Stimulated activated CD4-positive, alpha-beta T cell treated with anti-CD3 and anti-CD28 coated beads, Interleukin-2, amount 100 ng/mL, for 24 hours (primary cell): ENCODE results near the gene ALPK3.

Experiments
- DNase-seq, 2 donors: peaks; one replicate each; pipeline ENCODE4 v3.0.0-alpha.2; 2020

ALPK3 gene

DNA sequence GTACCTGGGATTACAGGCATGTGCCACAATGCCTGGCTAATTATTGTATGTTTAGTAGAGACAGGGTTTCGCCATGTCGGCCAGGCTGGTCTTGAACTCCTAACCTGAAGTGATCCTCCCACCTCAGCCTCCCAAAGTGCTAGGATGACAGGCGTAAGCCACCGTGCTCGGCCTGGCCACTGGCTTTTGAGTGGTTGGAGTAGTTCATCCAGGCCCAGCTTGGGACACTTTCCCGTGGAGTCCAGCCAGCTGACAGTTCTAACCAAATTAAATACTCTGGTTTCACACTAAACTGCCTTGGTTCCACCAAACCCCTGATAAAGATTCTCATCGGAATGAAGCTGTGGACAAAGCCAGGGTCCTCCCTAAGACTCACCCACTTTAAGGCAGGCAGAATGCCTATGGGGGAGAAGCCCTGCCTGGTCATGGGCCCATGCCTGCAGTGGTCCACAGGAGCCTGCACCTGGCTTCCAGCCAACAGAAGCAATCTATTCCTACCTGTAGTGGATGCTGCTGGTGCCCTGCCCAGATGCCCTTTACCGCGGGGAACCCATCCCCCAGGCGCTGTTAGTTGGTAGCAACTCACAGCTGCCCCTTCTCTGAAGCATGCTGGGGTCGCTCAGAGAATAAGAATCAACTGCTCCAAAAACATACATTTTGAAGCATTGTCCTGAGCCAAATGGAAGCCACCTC, 62.1 kb downstream of the ALPK3 start:
- DNase-seq: no peak

DNA sequence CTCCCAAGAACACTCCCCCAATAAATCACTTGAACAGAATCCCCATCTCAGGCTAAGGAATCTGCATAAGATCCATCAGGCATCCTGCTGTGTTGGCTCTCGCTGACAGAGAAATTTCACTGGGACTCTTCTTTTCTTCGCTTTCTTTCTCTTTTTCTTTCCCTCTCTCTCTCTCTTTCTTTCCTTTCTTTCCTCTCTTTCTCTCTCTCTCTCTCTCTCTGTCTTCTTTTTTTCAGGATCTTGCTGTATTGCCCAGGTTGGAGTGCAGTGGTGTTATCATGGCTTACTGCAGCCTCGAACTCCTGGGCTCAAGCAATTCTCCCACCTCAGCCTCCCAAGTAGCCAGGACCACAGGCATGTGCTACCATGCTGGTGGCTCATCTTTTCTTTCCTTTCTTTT, 62.9 kb downstream of the ALPK3 start:
- DNase-seq: no peak

DNA sequence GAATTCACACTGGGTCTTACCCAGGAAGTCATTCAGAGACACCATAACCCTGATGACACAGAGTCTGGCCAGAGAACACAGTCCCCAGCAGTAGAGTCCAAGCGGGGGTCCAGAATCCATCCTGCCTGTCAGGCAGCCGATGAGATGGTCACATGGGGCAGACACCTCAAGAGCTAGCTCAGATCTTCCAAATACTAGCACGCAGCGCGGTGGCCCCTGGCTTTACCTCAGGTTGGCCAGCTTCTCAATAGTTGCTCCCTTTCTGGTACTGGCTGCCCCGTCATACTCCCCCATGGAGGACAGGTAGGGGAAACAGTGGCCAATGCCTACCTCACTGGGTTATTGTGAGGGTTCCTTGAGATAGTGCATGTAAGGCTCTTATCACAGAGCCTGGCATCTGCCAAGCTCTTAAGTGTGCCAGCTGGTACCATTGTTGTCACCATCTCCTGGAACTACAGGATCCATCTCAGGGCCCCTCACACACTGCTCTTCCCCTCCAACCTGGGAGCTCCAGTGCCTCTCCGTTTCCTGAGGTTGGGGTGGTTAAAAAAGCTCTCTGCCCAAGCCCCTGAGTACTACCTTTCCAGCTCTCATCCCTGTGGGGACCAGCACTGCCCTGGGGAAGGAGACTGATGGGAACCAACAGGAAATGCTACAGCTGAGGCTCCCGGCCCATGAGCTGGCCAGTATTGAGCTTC, 63.8 kb downstream of the ALPK3 start:
- no peak for DNase-seq

DNA sequence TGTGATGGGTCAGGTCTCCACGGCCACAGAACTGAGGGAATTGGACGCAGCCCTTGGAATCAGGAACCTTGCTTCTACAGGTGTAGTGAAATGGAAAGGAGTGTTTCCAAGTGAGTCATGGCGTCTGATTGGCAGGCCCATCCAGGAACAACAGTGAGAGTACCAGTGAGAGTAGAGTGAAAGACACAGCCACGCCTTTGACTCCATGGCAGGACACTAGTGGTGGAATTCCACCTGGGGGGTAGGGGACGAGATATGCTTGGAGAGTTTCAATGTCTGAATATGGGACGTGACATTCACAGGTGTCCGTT, 64.3 kb downstream of the ALPK3 start:
- no peak for DNase-seq

DNA sequence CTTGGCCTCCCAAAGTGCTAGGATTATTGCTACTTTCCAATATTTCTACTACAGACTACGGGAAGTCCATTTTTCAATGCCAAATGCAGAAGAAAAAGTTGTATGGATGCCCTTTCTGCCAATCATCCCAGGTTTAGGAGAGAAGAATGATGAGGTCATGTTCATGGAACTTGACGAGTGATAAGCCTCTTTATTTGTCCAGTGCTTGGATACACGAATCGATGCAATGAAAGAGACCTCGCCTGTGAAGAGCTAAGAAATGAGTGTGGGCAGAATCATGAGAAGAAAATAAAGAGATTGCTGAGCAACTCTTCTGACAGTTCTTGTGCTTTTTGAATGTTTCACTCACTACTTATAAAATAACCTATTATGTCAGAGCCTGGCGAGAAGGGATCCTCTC, 66.3 kb downstream of the ALPK3 start:
- no peak for DNase-seq

DNA sequence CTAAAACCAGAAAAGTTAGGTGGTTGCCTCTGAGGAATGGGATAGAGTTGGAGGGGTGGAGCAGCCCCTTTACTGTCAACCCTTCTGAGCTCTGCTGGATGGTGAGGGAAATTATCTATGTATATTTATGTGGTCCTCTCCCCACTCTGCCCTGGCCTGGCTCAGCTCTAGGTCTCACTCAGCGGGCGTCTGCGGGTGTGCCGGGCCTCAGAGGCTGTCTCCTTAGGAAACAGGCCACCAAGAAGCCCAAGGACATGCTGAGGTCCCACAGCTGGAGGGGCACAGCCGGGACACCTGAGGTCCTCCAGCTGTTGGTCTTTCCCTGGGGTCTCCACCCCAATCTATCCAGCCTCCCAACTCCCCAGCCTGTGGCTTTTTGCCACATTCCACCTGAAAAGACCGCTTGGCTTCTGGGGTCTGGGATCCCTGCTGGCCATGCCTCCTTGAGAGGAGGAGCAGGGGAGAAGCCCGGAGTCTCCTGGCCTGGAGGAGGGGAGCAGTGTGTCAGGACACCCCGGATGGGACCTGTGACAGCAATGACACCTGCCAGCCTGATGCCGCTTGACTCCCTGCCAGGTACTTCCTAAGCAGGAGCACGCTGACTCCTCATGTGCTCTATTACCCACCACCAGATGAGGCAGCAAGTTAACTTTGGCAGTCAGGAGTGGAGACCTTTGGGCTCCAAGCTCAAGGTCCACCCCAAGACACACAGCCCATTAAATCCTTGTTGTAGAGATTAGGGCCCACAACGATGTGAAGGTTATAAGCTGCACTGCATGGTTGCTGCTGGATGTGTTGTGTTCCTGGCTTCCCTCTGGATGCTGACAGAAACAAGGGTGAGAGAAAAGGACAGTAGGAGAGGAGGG, 67.0 kb downstream of the ALPK3 start, which contains the start of gene SLC28A1:
Gene SLC28A1, plus strand, starts transcription at position 747 of the 866 bp plus-strand sequence. CDS start 3,099 bp downstream, outside the sequence.
- DNase-seq: no peak

DNA sequence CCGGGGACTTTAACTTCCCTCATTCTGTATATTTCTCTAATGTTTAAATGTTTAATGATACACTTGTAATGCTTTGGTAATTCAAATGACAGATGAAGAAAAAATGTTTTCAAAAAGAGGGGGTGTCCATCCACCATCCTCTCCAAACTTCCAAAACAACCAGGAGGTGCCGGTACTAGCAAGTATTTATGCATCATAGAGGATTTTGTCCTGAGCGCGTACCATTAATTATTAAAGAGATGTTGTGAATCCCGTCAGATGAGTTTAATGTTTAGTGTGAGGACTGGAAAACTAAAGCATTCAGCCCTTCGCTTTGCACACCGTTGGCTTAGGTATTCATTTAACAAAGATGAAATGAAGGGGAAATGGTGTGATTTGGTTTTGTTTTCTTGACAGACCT, 68.6 kb downstream of the ALPK3 start:
- DNase-seq: no peak

DNA sequence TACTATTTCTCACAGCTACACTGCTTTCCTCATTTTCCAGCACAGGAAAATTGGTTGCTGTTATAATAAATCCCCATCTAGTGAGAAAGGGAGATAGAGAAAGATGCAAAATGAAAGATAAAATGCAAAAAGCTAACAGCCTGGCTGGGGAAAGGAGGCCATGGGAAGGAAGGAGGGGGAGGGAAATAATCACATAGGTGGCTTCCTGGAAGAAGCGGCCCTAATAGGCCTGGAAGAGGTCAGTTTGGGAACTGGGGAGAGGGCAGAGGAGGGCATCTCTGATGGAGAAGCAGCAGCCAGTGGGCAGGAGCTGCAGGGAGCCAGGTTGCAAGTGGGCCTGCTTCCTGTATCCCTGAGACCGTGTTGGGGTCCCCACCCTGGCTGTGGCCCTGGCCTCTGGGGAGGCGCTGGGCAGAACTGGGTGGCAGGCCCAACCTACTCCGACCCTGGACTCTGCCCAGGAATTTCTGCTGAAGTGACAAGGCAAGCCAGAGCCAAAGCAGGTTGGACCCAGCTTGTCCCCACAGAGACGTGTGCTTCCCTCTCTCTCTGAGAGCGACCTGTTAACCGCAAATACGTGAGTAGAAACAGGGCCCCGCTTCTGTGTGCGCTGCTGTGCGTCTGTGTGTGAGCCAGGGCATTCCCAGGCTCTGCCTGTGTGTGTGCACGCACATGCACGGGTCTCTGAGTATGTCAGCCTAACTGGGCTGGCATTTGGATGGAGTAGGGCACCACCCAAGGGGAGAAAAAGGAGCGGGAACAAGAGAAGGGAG, 69.2 kb downstream of the ALPK3 start:
- DNase-seq: no peak

DNA sequence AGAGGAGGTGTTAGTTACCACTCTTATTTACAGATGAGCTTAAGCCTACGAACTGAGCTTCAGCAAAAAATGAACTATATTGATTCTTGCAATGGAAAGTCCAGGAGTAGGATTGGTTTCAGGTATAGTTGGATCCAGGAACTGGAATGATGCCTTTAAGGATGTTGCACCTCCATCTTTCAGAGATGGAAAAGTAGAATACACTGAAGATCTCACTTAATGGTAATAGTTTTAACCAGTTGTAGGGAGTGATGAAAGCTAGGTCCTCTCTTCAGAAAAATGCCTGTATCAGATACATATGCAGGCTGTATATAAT, 69.8 kb downstream of the ALPK3 start:
- no peak for DNase-seq

DNA sequence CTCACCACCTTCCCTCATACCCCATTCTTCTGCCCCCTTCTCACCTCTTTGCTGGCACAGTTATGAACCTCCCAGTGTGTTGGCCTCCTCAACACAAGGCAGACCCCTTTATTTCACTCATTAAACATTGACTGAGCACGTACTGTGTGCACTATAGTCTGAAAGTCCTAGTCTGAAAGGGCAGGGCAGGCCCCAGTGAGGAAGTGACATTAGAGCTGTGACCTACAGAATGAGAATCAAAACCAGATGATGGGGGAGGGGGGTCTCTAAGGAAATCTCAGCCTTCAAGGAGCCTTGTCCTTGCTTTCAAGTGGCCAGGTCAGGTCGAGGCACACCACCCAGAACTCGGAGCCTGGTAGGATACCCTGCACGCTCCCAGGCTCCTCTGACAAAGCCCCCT, 70.8 kb downstream of the ALPK3 start:
- DNase-seq: no peak

DNA sequence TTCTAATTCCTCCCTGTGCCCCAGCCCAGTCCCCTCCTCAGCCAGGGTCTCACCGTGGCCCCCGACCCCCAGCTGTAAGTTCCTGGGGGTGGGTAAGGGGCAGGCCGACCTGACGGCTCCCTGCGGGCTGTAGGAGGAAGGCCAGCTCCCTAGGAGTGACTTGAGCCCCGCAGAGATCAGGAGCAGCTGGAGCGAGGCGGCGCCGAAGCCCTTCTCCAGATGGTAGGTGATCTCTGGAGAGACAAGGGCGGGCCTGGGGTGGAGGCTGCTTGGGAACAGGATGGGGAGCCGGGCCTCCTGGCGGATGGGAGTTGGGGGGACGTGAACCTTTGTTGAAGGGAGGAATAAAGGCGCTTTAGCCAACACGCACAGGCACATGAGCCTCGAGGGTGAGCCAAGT, 71.5 kb downstream of the ALPK3 start:
- DNase-seq: no peak

DNA sequence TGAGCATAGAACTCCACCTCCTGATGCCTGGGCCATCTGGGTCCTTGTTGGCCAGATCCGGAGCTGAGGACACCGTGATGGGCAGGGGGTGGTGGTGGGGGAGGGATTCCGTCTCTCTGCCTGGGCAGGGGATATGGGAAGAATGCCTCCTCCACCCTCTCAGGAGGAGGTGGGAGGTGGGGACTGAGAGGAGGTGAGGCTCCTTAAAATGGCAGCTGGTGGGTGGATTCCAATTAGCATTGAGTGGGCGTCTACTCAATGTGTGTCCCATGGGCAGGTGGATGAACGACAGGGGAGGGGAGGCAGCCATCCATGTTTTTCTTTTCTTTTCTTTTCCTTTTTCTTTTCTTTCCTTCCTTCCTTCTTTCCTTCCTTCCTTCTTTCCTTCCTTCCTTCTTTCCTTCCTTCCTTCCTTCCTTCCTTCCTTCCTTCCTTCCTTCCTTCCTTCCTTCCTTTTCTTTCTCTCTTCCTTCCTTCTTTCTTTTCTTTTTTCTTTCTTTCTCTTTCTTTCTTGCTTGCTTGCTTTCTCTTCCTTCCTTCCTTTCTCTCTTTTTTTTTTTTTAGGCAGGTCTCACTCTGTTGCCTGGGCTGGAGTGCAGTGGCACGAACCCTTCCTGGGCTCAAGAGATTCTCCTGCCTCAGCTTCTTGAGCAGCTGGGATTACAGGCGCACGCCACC, 72.3 kb downstream of the ALPK3 start:
- no peak for DNase-seq

DNA sequence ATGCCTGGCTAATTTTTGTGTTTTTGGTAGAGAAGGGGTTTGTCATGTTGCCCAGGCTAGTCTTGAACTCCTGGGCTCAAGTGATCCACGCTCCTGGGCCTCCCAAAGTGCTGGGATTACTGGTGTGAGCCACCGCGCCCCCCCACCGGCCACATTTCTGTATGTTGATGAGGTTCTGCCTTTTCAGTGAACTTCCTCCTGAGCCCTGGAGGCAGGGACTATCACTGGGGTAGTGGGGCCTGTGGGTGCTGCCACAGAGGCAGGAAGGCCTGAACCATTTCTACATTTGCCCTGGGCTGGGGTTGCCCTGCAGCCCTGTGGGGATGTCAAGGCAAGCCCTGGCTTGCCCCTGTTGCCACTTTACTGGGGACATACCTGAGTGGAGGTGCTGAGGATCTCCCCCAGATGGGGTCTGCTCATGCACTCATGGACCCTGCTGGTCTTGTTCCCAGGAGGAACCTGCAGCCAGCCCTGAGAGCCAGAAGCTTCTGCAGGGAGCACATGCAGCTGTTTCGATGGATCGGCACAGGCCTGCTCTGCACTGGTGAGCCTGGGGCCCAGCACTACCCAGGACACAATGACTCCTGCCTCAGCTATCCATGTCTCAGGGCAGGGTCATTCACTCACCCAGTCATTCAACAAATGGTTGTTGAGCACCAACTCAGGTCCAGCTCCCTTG, 73.0 kb downstream of the ALPK3 start:
- no peak for DNase-seq

DNA sequence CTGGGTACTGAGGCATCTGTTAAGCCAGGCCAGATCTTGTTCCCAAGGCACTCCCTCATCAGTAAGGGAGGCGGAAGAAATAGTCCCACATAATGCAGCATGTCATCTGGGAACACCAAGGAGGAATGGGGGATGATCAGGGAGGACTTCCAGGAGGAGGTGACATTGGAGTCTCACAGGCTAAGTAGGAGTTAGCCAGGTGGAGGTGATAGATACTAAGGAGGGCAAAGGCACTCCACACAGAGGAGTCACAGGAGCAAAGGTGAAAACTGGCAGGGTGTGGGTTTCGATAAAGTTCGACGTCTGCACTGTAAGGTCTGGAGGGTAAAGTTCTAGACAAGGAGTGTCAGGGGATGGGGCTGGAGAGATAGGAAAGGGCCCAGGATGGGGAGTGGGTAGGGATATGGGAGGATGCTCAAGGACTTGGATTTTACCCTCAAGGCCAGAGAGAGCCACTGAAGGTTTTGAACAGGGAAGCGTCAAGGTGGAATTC, 73.6 kb downstream of the ALPK3 start:
- no peak for DNase-seq

DNA sequence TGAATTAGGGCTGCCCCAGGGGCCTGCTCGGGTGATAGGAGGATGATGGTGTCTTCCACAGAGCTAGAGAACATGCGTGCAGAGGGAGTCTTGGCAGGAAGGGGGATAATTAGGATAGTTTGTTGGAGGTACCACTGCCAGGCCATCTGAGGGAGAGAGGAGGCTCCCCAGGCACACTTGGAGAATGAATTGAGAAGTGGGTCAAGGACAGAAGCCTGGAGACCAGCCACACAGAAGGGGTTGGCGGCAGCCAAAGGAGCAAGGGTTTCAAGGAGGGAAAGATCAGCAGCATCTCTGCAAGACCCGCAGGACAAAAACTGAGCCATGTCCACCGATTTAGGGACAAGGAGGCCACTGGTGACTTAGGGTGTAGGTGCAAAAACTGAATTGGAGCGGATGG, 74.2 kb downstream of the ALPK3 start:
- DNase-seq: no peak

DNA sequence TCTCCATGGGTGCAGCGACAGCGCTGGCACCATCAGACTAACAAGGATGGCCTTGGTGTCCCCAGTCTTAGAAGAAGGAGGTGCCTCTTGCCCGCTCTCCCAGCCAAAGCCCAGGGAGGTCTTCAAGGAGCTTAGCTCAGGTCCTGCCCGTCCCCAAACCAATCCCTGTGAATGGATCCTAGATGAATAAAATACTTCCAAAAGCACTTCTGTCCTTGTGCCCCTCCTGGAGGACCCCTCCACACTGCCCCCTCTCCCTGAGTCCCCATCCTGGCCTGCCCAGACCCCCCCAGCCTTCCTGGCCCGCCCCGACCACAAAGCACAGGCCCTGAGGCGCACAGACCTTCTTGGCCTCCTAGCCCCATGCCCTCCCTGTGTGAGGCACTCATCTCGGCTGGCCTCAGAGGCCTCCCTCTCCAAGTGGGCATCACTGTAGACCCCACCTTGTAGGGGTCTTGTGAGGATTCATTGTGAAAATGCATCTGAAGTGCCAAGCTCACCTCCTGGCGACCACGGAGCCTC, 75.7 kb downstream of the ALPK3 start:
- DNase-seq: no peak

DNA sequence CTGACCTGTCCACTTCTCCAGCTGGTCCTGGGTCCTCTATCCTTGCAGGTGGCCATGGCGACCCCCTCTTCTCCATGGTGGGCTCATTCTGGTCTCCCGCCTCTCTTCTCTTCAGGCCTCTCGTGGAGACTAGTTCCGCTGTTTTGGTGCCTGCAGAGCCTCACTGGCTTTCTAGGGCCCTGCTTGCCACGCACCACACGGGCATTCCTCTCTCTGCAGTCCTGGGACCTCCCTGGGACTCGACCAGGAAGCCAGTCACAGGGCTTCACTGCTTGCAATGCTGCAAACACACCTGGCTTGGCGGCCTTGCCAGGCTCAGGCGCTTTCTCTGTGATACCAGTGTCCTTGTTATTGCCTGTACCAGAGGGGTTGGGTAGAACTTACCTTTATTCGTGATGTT, 76.5 kb downstream of the ALPK3 start:
- no peak for DNase-seq

DNA sequence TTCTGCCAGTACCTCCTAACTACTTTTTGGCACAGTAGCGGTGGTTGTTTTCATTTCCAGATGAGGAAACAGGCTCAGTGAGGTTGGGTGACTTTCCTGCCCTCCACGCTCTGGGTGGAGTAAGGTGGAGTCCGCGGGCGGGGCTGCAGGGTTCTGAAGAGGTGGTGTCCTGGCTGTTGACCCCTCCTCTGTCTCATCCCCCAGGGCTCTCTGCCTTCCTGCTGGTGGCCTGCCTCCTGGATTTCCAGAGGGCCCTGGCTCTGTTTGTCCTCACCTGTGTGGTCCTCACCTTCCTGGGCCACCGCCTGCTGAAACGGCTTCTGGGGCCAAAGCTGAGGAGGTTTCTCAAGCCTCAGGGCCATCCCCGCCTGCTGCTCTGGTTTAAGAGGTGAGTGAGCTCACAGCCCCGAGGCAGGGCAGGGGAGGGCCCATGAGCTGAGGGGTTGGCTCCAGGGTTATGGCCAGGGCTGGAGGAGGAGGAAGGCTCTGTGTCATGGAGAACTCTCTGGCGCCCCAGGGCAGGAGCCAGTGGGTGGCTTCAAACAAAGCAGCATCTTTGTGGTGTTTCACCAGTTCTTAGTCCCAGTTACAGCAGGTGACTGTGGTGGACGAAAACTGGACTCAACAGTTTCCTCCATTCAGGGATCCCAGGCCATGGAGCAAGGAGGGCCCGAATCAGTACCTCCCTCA, 77.7 kb downstream of the ALPK3 start:
- DNase-seq: no peak

DNA sequence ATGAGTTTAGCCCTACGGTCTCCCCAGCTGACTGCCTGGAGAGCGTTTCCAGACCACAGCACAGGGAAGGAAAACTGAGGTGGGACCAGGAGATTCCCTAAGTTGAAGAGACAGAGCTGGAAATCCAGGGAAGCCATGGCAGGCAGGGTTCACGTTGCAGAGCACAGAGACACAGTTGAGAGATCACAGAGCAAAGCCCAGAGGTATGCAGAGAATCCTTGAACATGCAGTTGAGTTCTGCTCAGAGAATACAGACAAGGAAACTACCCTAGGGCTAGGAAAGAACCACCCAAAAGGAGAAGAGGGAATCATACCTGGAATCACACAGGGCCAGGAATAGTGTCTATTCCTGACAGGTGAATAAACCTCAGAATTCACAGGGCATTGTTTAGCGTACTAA, 81.6 kb downstream of the ALPK3 start:
- no peak for DNase-seq

DNA sequence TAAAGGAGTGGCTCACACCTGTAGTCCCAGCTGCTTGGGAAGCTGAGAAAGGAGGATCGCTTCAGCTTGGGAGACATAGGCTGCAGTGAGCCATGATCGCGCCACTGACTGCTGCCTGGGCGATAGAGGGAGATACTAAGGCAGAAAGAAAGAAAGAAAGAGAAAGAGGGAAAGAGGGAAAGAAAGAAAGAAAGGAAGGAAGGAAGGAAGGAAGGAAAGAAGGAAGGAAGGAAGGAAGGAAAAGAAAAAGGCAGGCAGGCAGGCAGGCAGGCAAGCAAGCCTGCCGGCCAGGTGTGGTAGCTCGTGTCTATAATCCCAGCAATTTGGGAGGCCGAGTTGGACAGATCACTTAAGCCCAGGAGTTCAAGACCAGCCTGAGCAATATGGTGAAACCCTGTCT, 82.6 kb downstream of the ALPK3 start:
- no peak for DNase-seq

DNA sequence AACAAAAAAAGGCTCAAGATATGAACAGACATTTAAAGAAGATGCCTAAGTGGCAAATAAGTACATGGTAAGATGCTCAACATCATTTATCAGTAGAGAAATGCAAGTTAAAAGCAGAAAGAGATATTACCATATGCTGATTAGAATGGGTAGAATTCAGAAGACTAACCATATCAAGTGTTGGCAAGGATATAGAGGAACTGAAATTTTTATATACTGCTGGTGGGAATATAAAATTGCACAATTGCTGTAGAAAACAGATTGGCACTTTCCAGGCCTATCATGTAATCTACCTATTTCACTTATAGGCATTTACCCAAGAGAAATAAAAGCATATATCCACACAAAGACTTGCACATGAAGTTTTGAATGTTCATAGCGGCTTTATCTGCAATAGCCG, 84.4 kb downstream of the ALPK3 start:
- DNase-seq: no peak
